HEK293 (cell line): ENCODE results near the gene FAM32A.

Experiments used
- CTCF ChIA-PET: fragments of 350-600 bp; formaldehyde crosslinking; extraction: SDS; loops from one replicate; lab custom pipeline; 2021; ENCODE audit warnings: antibody characterized with exemption; lab: Yijun Ruan, JAX
- POLR2A ChIA-PET: fragments of 300-600 bp; formaldehyde crosslinking; extraction: SDS; loops from one replicate; lab custom pipeline; 2020; ENCODE audit warnings: antibody characterized with exemption, inconsistent platforms; lab: Yijun Ruan, JAX
- H3K27ac ChIP-seq: fragments of 200-500 bp; sonication (Bioruptor generic); 2 replicates; pipeline ENCODE4 v1.5.1; 2014; ENCODE audit warnings: low read depth, low read length, control low read depth, inconsistent platforms; ENCODE audit errors: extremely low read depth
- H3K36me3 ChIP-seq, 2 experiments: fragments of 200-500 bp in 1 of 2; sonication (Bioruptor generic) in 1 of 2; 1 replicate in 1 of 2; 2 replicates in 1 of 2; pipeline ENCODE4 v1.5.1; 2014 to 2017; ENCODE audit warnings: inconsistent platforms in 2 of 2, low read length in 2 of 2; ENCODE audit not compliant: control insufficient read depth in 2 of 2, insufficient read depth in 1 of 2
- H3K4me1 ChIP-seq: fragments of 200-500 bp; sonication (Bioruptor generic); 2 replicates; pipeline ENCODE4 v1.5.1; 2014; ENCODE audit warnings: mild to moderate bottlenecking, low read length, inconsistent platforms; ENCODE audit not compliant: control insufficient read depth, insufficient read depth
- H3K4me3 ChIP-seq: 2 replicates; pipeline ENCODE4 v1.5.1; 2011; ENCODE audit warnings: low read depth, mild to moderate bottlenecking, control low read depth, low read length, moderate library complexity
- H3K9me3 ChIP-seq: fragments of 200-500 bp; sonication (Bioruptor generic); 2 replicates; pipeline ENCODE4 v1.5.1; 2014; ENCODE audit warnings: low read depth, low read length, inconsistent platforms; ENCODE audit not compliant: control insufficient read depth, insufficient read depth
- ELK4 ChIP-seq: IDR thresholded peaks from 2 replicates; pipeline ENCODE4 v1.6.1; 2011; ENCODE audit warnings: mild to moderate bottlenecking, low read depth, low read length, borderline replicate concordance
- HOXD13 ChIP-seq: sonication (generic); formaldehyde crosslinking; IDR thresholded peaks from 2 replicates; pipeline ENCODE4 v1.8.0; 2022; ENCODE audit warnings: missing genetic modification reagents, borderline replicate concordance
- KLF10 ChIP-seq: fragments of 450-650 bp; IDR thresholded peaks from 2 replicates; pipeline ENCODE4 v1.5.1; 2018; ENCODE audit warnings: missing biosample characterization, mild to moderate bottlenecking, missing genetic modification characterization
- KLF17 ChIP-seq: fragments of 450-650 bp; formaldehyde crosslinking; IDR thresholded peaks from 2 replicates; pipeline ENCODE4 v1.5.1; 2016; ENCODE audit warnings: missing biosample characterization, missing genetic modification characterization
- OVOL3 ChIP-seq: fragments of 450-650 bp; formaldehyde crosslinking; IDR thresholded peaks from 2 replicates; pipeline ENCODE4 v1.5.1; 2016; ENCODE audit warnings: missing biosample characterization, missing genetic modification characterization
- PRDM2 ChIP-seq: fragments of 450-650 bp; formaldehyde crosslinking; IDR thresholded peaks from 2 replicates; pipeline ENCODE4 v1.5.1; 2016; ENCODE audit warnings: missing biosample characterization, missing genetic modification characterization, borderline replicate concordance
- TCF7L2 ChIP-seq: IDR thresholded peaks from 2 replicates; pipeline ENCODE4 v1.6.1; 2011; ENCODE audit warnings: low read depth, mild to moderate bottlenecking, inconsistent platforms, low read length, moderate library complexity, borderline replicate concordance
- TRIM28 ChIP-seq: IDR thresholded peaks from 2 replicates; pipeline ENCODE4 v1.6.1; 2011; ENCODE audit warnings: low read length, control low read depth, borderline replicate concordance
- ZBTB8A ChIP-seq: fragments of 450-650 bp; formaldehyde crosslinking; IDR thresholded peaks from 2 replicates; pipeline ENCODE4 v1.5.1; 2016; ENCODE audit warnings: missing biosample characterization, missing genetic modification characterization
- ZNF132 ChIP-seq: fragments of 450-650 bp; formaldehyde crosslinking; IDR thresholded peaks from 2 replicates; pipeline ENCODE4 v1.5.1; 2017; ENCODE audit warnings: missing biosample characterization, missing genetic modification characterization, borderline replicate concordance
- ZNF140 ChIP-seq: fragments of 450-650 bp; formaldehyde crosslinking; IDR thresholded peaks from 2 replicates; pipeline ENCODE4 v1.5.1; 2016; ENCODE audit warnings: missing biosample characterization, missing genetic modification characterization
- ZNF2 ChIP-seq: fragments of 450-650 bp; formaldehyde crosslinking; IDR thresholded peaks from 2 replicates; pipeline ENCODE4 v1.5.1; 2016; ENCODE audit warnings: missing biosample characterization, missing genetic modification characterization
- ZNF488 ChIP-seq: fragments of 450-650 bp; formaldehyde crosslinking; IDR thresholded peaks from 2 replicates; pipeline ENCODE4 v1.5.1; 2016; ENCODE audit warnings: missing biosample characterization, missing genetic modification characterization
- ZNF548 ChIP-seq: fragments of 450-650 bp; formaldehyde crosslinking; IDR thresholded peaks from 2 replicates; pipeline ENCODE4 v1.5.1; 2016; ENCODE audit warnings: missing biosample characterization, missing genetic modification characterization
- ZNF610 ChIP-seq: fragments of 450-650 bp; formaldehyde crosslinking; IDR thresholded peaks from 2 replicates; pipeline ENCODE4 v1.5.1; 2016; ENCODE audit warnings: missing biosample characterization, missing genetic modification characterization, borderline replicate concordance
- ZNF621 ChIP-seq: fragments of 450-650 bp; formaldehyde crosslinking; IDR thresholded peaks from 2 replicates; pipeline ENCODE4 v1.5.1; 2017; ENCODE audit warnings: missing biosample characterization, missing genetic modification characterization
- ZNF660 ChIP-seq: fragments of 450-650 bp; IDR thresholded peaks from 2 replicates; pipeline ENCODE4 v1.5.1; 2018; ENCODE audit warnings: missing biosample characterization, mild to moderate bottlenecking, missing genetic modification characterization
- ZNF776 ChIP-seq: fragments of 450-650 bp; formaldehyde crosslinking; IDR thresholded peaks from 2 replicates; pipeline ENCODE4 v1.5.0; 2017; ENCODE audit warnings: missing biosample characterization, missing genetic modification characterization, borderline replicate concordance

The FAM32A gene

GRCh38 chr19:16206637-16207036 is 21.4 kb downstream of the FAM32A start:
- Histone ChIP-seq H3K36me3 (peaks cover 21 to 97% of the 10 kb centered on the region in 2 experiments), H3K9me3 (no peaks in the 10 kb centered on the region), H3K4me3 (no peak overlapping the region), H3K27ac (no peak overlapping the region), H3K4me1 (no peaks in the 10 kb centered on the region)
- TF ChIP-seq ZNF488 = no peak
- no peak for TF ChIP-seq HOXD13 (CRISPR knock-in tag)
- TF ChIP-seq ZNF660 = no peak
- ChIA-PET POLR2A (no interaction called here), CTCF (no interaction called here)

GRCh38 chr19:16207063-16207462 is 21.9 kb downstream of the FAM32A start:
- CTCF ChIA-PET = no interaction called here
- no peaks in the 10 kb centered on the region for H3K9me3 ChIP-seq
- POLR2A ChIA-PET = no interaction called here
- no peak for TF ChIP-seq ZBTB8A (tag by site-specific recombination)
- no peak for TF ChIP-seq ZNF610
- TF ChIP-seq ZNF488 = no peak
- no peak for TF ChIP-seq ZNF2
- TF ChIP-seq OVOL3 (tag by site-specific recombination) = no peak
- TF ChIP-seq ZNF548 = no peak
- no peak for TF ChIP-seq ELK4
- no peak for TF ChIP-seq ZNF140
- TF ChIP-seq KLF17 (tag by site-specific recombination) = no peak
- TF ChIP-seq TCF7L2 = no peak
- TF ChIP-seq KLF10 (tag by site-specific recombination) = no peak
- TF ChIP-seq ZNF132 (tag by site-specific recombination) = no peak
- no peak for TF ChIP-seq PRDM2 (tag by site-specific recombination)
- TF ChIP-seq TRIM28 = no peak
- no peak for TF ChIP-seq ZNF776
- TF ChIP-seq ZNF621 (tag by site-specific recombination) = no peak
- TF ChIP-seq, all 188 proteins: peak for 0
- Histone ChIP-seq H3K36me3 (peaks cover 25 to 97% of the 10 kb centered on the region in 2 experiments), H3K4me1 (no peaks in the 10 kb centered on the region), H3K27ac (no peak overlapping the region), H3K4me3 (no peak overlapping the region)
